PC-9 (cell line): ENCODE measurements around the gene MVB12A.

ENCODE experiments used
- CTCF ChIP-seq: fragments of 200-600 bp; sonication (generic); conservative IDR thresholded peaks from 2 replicates; pipeline ENCODE4 v1.6.1; 2017; ENCODE audit warnings: mixed run types, antibody characterized with exemption, mild to moderate bottlenecking, moderate library complexity
- EZH2 ChIP-seq: fragments of 200-600 bp; sonication (generic); IDR thresholded peaks from 2 replicates; pipeline ENCODE4 v1.8.0; 2017; ENCODE audit warnings: antibody characterized with exemption, low read depth

- TF ChIP-seq CTCF = no peak
- TF ChIP-seq EZH2 = no peak
These were observed 41.6 kb upstream of the MVB12A start for GRCh38 chr19:17378271-17378670.
